Naive thymus-derived CD4-positive, alpha-beta T cell (primary cell): ENCODE results near the gene NDOR1. TPM values are rescaled to one million over a fixed set of nuclear protein-coding genes. Genes with fewer than 3 reads are reported as not detected.

ENCODE experiments used
- microRNA-seq: library from miRNA; unstranded; fragments of <30 nt; microRNA quantifications from one replicate; pipeline ENCODE4 v1.2.0, GENCODE V29; 2022; ENCODE audit warnings: borderline microRNAs expressed
- polyA plus RNA-seq, 2 donors: library from polyadenylated mRNA; unstranded; fragments of 300-500 nt; fragmentation: Illumina TruSeq; gene quantifications; one replicate each; pipeline ENCODE4 v1.2.3, GENCODE V29; 2021
- total RNA-seq, 6 experiments: library from RNA in 5 of 6; stranded (reverse) in 5 of 6; gene quantifications; 1 replicate in 5 of 6; 2 replicates in 1 of 6; pipeline ENCODE4 v1.2.3 and lab custom pipeline; 2021 to 2026

The NDOR1 gene
- total and polyA plus RNA-seq, 7 experiments from 2014 or later, result 4.5 to 42.0 (median 33.0) TPM

Small RNA genes lying within 50 kb of the gene (microRNA-seq; reads per million reads assigned to microRNA genes)
- gene MIR3621, result not detected

Other genes with a start within 250 kb of the NDOR1 start
Only the 30 nearest of the 31 such genes appear.
- gene PTGDS, start 228.2 kb upstream of the NDOR1 start, total RNA-seq, result 10 to 100 TPM in 1 of 5 experiments, 1 to 10 TPM in 3, under 1 TPM in 1; 0.97 to 68.7 (median 4.3) TPM
- gene PTGDS, start 228.2 kb upstream of the NDOR1 start, polyA plus RNA-seq, result not detected
- 1 to 10 TPM in 1 of 5 experiments, under 1 TPM in 2, not detected in 2; 0.12 to 1.9 (median 0.13) TPM for gene LCNL1, start 222.7 kb upstream of the NDOR1 start, total RNA-seq
- gene LCNL1, start 222.7 kb upstream of the NDOR1 start, polyA plus RNA-seq, result not detected
- 10 to 100 TPM; 54.8 to 78.2 (median 68.0) TPM for gene PAXX, start 213.3 kb upstream of the NDOR1 start, total RNA-seq
- gene PAXX, start 213.3 kb upstream of the NDOR1 start, polyA plus RNA-seq, result 10 to 100 TPM; 49.3 to 59.1 TPM
- gene CLIC3, start 209.1 kb upstream of the NDOR1 start, total RNA-seq, result 10 to 100 TPM in 1 of 5 experiments, 1 to 10 TPM in 1, under 1 TPM in 2, not detected in 1; 0.46 to 13.0 (median 1.4) TPM
- under 1 TPM; 0.31 to 0.77 TPM for gene CLIC3, start 209.1 kb upstream of the NDOR1 start, polyA plus RNA-seq
- 100 to 1,000 TPM in 1 of 5 experiments, 10 to 100 TPM in 4; 18.4 to 112 (median 26.7) TPM for gene ABCA2, start 177.5 kb upstream of the NDOR1 start, total RNA-seq
- gene ABCA2, start 177.5 kb upstream of the NDOR1 start, polyA plus RNA-seq, result 1 to 10 TPM; 1.8 to 2.5 TPM
- 1 to 10 TPM in 1 of 5 experiments, under 1 TPM in 3, not detected in 1; 0.27 to 4.6 (median 0.50) TPM for gene FUT7, start 173.6 kb upstream of the NDOR1 start, total RNA-seq
- gene FUT7, start 173.6 kb upstream of the NDOR1 start, polyA plus RNA-seq, result under 1 TPM; 0.06 to 0.25 TPM
- 10 to 100 TPM in 2 of 5 experiments, 1 to 10 TPM in 3; 2.3 to 37.5 (median 7.4) TPM for gene NPDC1, start 159.5 kb upstream of the NDOR1 start, total RNA-seq
- 1 to 10 TPM in 1 of 2 donors, under 1 TPM in 1; 0.36 to 1.2 TPM for gene NPDC1, start 159.5 kb upstream of the NDOR1 start, polyA plus RNA-seq
- not detected for gene ENTPD2, start 151.6 kb upstream of the NDOR1 start, total RNA-seq
- gene ENTPD2, start 151.6 kb upstream of the NDOR1 start, polyA plus RNA-seq, result not detected
- gene SAPCD2, start 135.1 kb upstream of the NDOR1 start, total RNA-seq, result 10 to 100 TPM in 1 of 5 experiments, 1 to 10 TPM in 1, under 1 TPM in 3; 0.16 to 22.1 (median 0.74) TPM
- gene SAPCD2, start 135.1 kb upstream of the NDOR1 start, polyA plus RNA-seq, result under 1 TPM in 1 of 2 donors, not detected in 1; 0.18 TPM
- 10 to 100 TPM; 11.6 to 27.6 (median 15.2) TPM for gene UAP1L1, start 128.2 kb upstream of the NDOR1 start, total RNA-seq
- 1 to 10 TPM in 1 of 2 donors, under 1 TPM in 1; 0.71 to 1.4 TPM for gene UAP1L1, start 128.2 kb upstream of the NDOR1 start, polyA plus RNA-seq
- gene MAN1B1, start 118.7 kb upstream of the NDOR1 start, total RNA-seq, result 10 to 100 TPM; 57.3 to 74.2 (median 70.2) TPM
- gene MAN1B1, start 118.7 kb upstream of the NDOR1 start, polyA plus RNA-seq, result 10 to 100 TPM; 36.0 to 51.2 TPM
- 100 to 1,000 TPM; 235 to 328 (median 298) TPM for gene DPP7, start 91.0 kb upstream of the NDOR1 start, total RNA-seq
- 100 to 1,000 TPM in 1 of 2 donors, 10 to 100 TPM in 1; 86.9 to 120 TPM for gene DPP7, start 91.0 kb upstream of the NDOR1 start, polyA plus RNA-seq
- gene GRIN1, start 66.5 kb upstream of the NDOR1 start, total RNA-seq, result not detected
- not detected for gene GRIN1, start 66.5 kb upstream of the NDOR1 start, polyA plus RNA-seq
- gene LRRC26, start 35.6 kb upstream of the NDOR1 start, total RNA-seq, result under 1 TPM in 1 of 5 experiments, not detected in 4; 0.42 TPM
- gene LRRC26, start 35.6 kb upstream of the NDOR1 start, polyA plus RNA-seq, result not detected
- gene TMEM210, start 33.6 kb upstream of the NDOR1 start, total RNA-seq, result not detected
- gene TMEM210, start 33.6 kb upstream of the NDOR1 start, polyA plus RNA-seq, result not detected
- 100 to 1,000 TPM in 4 of 5 experiments, 10 to 100 TPM in 1; 77.3 to 147 (median 134) TPM for gene ANAPC2, start 17.1 kb upstream of the NDOR1 start, total RNA-seq
- gene ANAPC2, start 17.1 kb upstream of the NDOR1 start, polyA plus RNA-seq, result 1 to 10 TPM; 7.4 to 7.8 TPM
- gene SSNA1, start 17.0 kb upstream of the NDOR1 start, total RNA-seq, result 10 to 100 TPM; 37.9 to 75.6 (median 46.8) TPM
- 100 to 1,000 TPM; 106 to 133 TPM for gene SSNA1, start 17.0 kb upstream of the NDOR1 start, polyA plus RNA-seq
- 10 to 100 TPM in 1 of 5 experiments, 1 to 10 TPM in 4; 7.1 to 13.5 (median 8.5) TPM for gene TPRN, start 5.0 kb upstream of the NDOR1 start, total RNA-seq
- gene TPRN, start 5.0 kb upstream of the NDOR1 start, polyA plus RNA-seq, result under 1 TPM; 0.35 to 0.54 TPM
- 10 to 100 TPM; 22.6 to 43.2 (median 34.7) TPM for gene TMEM203, start 52 bp upstream of the NDOR1 start, total RNA-seq
- gene TMEM203, start 52 bp upstream of the NDOR1 start, polyA plus RNA-seq, result 100 to 1,000 TPM; 156 to 172 TPM
- 1 to 10 TPM in 4 of 5 experiments, under 1 TPM in 1; 0.85 to 4.3 (median 1.2) TPM for gene RNF208, start 16.5 kb downstream of the NDOR1 start, total RNA-seq
- gene RNF208, start 16.5 kb downstream of the NDOR1 start, polyA plus RNA-seq, result not detected
- under 1 TPM in 3 of 5 experiments, not detected in 2; 0.45 to 0.63 (median 0.46) TPM for gene CYSRT1, start 19.5 kb downstream of the NDOR1 start, total RNA-seq
- gene CYSRT1, start 19.5 kb downstream of the NDOR1 start, polyA plus RNA-seq, result under 1 TPM in 1 of 2 donors, not detected in 1; 0.52 TPM
- gene RNF224, start 21.8 kb downstream of the NDOR1 start, total RNA-seq, result under 1 TPM in 1 of 5 experiments, not detected in 4; 0.12 TPM
- not detected for gene RNF224, start 21.8 kb downstream of the NDOR1 start, polyA plus RNA-seq
- under 1 TPM in 2 of 5 experiments, not detected in 3; 0.16 TPM for gene SLC34A3, start 25.2 kb downstream of the NDOR1 start, total RNA-seq
- not detected for gene SLC34A3, start 25.2 kb downstream of the NDOR1 start, polyA plus RNA-seq
- 100 to 1,000 TPM in 1 of 5 experiments, 10 to 100 TPM in 4; 44.2 to 260 (median 87.5) TPM for gene TUBB4B, start 35.6 kb downstream of the NDOR1 start, total RNA-seq
- gene TUBB4B, start 35.6 kb downstream of the NDOR1 start, polyA plus RNA-seq, result 10 to 100 TPM; 17.5 to 49.9 TPM
- gene STPG3, start 45.6 kb downstream of the NDOR1 start, total RNA-seq, result not detected
- not detected for gene STPG3, start 45.6 kb downstream of the NDOR1 start, polyA plus RNA-seq
- 10 to 100 TPM; 33.4 to 64.2 (median 38.9) TPM for gene NELFB, start 49.6 kb downstream of the NDOR1 start, total RNA-seq
- 10 to 100 TPM; 22.9 to 36.5 TPM for gene NELFB, start 49.6 kb downstream of the NDOR1 start, polyA plus RNA-seq
- gene TOR4A, start 72.0 kb downstream of the NDOR1 start, total RNA-seq, result 10 to 100 TPM in 2 of 5 experiments, 1 to 10 TPM in 2, under 1 TPM in 1; 0.84 to 16.6 (median 2.3) TPM
- gene TOR4A, start 72.0 kb downstream of the NDOR1 start, polyA plus RNA-seq, result under 1 TPM in 1 of 2 donors, not detected in 1; 0.07 TPM
- 1 to 10 TPM in 3 of 5 experiments, under 1 TPM in 2; 0.70 to 2.7 (median 1.7) TPM for gene NRARP, start 96.6 kb downstream of the NDOR1 start, total RNA-seq
- not detected for gene NRARP, start 96.6 kb downstream of the NDOR1 start, polyA plus RNA-seq
- 10 to 100 TPM; 11.7 to 27.2 (median 24.7) TPM for gene EXD3, start 217.5 kb downstream of the NDOR1 start, total RNA-seq
- gene EXD3, start 217.5 kb downstream of the NDOR1 start, polyA plus RNA-seq, result 1 to 10 TPM; 3.5 to 7.6 TPM
- gene NOXA1, start 217.7 kb downstream of the NDOR1 start, total RNA-seq, result 10 to 100 TPM in 2 of 5 experiments, 1 to 10 TPM in 2, under 1 TPM in 1; 0.94 to 11.1 (median 6.0) TPM
- gene NOXA1, start 217.7 kb downstream of the NDOR1 start, polyA plus RNA-seq, result 1 to 10 TPM in 1 of 2 donors, under 1 TPM in 1; 0.73 to 2.6 TPM